RPMI7951 (cell line): Measurements from ENCODE around the gene MAD1L1. TPM values are rescaled to one million over a fixed set of nuclear protein-coding genes. Genes with fewer than 3 reads are reported as not detected.
"Not testable (repeated sequence)": the region's sequence is repeated elsewhere in the genome, so short reads cannot be mapped to it uniquely, and the experiment has no call there.

ENCODE experiments used
- DNase-seq: peaks from one replicate; pipeline ENCODE4 v3.0.0-alpha.2; 2012; ENCODE audit warnings: low read depth
- total RNA-seq: library from RNA; depleted of rRNA; stranded (reverse); fragments of >200 nt; shearing (Covaris generic); gene quantifications from 2 replicates; pipeline ENCODE4 v1.2.3, GENCODE V29; 2014

MAD1L1 gene
- total RNA-seq, 1 experiment from 2014 or later, result 133 TPM

GRCh38 chr7:1818575-1819258 lies 414.0 kb downstream of the MAD1L1 start:
- no peak for DNase-seq

GRCh38 chr7:1817061-1817712 lies 415.6 kb downstream of the MAD1L1 start:
- DNase-seq, result no peak

- DNase-seq, result not testable (repeated sequence)
These were observed 416.3 kb downstream of the MAD1L1 start for GRCh38 chr7:1816451-1816850.

- not testable (repeated sequence) for DNase-seq
These were observed 417.0 kb downstream of the MAD1L1 start for GRCh38 chr7:1815551-1816281.

DNA sequence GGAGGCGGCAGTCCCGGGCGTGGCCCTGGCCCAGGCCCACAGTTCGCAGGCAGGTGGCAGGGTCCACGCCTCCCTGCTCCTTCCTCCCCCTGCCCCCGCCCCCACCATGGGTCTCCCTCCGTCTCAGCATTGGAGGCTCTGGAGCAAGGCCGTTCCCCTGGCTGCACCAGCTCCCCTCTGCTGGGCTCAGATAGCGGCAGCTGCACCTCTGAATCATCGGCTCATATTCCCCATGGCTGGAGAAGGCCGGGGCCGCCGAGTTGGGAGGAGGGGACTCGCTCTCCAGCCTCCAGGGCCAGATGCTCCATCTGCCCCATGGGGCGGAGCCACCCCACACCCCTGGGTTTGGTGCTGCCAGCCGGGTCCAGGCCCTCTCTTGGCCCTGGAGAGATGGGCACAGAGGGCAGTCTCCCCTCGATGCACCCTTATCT lies 417.7 kb downstream of the MAD1L1 start:
- DNase-seq, result no peak

GRCh38 chr7:1814089-1814811 lies 418.5 kb downstream of the MAD1L1 start:
- DNase-seq, result no peak

GRCh38 chr7:1813394-1814088 lies 419.2 kb downstream of the MAD1L1 start:
- no peak for DNase-seq

DNA sequence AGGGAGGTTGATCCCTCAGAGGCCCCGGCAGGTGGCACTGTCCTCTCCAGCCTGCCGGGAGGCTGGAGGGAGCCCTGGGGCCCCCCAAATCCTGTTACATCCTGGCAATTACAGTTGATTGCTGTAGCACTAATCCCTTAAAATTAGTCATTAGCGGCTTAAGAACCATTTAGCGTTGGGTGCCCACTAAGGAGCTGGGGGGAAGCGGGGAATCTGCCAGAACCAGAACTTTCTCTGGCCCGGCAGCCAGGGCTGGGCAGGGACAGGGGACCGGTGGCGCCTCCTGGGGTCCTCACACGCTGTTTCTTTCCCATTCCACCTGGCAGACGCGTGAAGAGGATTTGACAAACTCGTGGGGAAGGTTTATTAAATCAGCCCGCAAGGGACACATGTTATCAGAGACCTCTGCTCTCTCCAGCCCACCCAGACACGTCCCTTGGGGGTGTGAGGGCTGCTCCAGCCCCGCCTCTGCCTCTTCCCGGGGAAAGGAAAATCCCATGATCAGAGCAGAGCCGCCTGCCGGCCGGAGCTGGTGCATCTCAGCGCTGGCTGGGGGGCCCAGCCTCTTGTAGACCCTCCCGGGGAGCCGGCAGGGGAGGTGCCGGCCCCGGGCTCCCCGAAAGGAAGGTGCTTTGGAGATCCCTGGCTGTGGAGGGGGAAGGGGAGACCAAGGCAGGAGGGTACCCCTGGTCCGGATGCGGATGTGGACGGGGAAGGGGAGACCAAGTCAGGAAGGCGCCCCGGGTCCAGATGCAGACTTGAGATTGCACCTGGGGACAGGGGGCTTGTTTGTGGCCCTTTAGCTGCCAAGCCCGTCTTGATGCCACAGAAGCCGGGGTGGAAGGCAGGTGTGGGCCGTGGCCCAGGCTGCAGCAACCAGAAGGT lies 420.0 kb downstream of the MAD1L1 start:
- DNase-seq, result no peak

- DNase-seq, result no peak
These were observed 420.8 kb downstream of the MAD1L1 start for GRCh38 chr7:1811850-1812508.

DNA sequence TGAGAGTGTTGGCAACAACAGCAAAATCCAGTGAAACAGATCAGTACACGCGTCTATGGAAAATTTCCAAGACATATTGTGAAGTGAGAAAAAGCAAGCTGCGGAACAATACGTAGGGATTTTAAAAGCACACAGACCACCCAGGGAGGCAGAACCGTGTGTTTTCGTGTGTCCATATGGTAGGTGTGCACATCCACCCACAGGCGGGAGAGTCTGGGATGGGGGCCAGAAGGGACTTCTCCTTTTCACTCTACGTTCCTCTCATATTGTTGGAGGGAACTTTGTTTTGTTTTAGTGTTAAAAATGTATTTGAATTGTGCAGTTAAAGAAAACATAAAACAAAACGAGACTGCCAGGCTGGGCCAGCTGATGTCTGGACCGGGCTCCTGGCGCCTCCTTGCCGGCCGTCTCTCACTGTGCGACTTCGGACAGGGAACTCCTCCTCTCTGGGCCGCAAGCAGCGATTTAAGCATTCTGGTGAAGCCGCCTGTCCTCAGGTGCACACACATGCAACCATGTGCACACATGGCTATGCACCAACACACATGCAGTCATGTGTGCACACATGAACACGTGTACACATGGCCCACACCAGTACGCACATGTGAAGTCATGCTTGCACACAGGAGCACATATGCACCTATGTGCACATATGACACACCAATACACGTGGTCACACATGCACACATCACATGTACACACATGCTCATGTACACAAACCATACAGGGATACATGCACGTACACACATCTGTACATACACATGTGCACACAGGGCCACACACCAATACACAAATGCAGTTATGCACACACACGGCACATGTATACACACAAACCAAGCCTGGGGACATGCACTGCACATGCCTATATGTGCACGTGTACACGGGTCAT lies 421.5 kb downstream of the MAD1L1 start:
- DNase-seq, result no peak

GRCh38 chr7:1810521-1810920 lies 422.2 kb downstream of the MAD1L1 start:
- DNase-seq, result no peak

GRCh38 chr7:1809601-1810258 lies 423.0 kb downstream of the MAD1L1 start:
- DNase-seq, result no peak

GRCh38 chr7:1809070-1809469 lies 423.7 kb downstream of the MAD1L1 start:
- no peak for DNase-seq

DNA sequence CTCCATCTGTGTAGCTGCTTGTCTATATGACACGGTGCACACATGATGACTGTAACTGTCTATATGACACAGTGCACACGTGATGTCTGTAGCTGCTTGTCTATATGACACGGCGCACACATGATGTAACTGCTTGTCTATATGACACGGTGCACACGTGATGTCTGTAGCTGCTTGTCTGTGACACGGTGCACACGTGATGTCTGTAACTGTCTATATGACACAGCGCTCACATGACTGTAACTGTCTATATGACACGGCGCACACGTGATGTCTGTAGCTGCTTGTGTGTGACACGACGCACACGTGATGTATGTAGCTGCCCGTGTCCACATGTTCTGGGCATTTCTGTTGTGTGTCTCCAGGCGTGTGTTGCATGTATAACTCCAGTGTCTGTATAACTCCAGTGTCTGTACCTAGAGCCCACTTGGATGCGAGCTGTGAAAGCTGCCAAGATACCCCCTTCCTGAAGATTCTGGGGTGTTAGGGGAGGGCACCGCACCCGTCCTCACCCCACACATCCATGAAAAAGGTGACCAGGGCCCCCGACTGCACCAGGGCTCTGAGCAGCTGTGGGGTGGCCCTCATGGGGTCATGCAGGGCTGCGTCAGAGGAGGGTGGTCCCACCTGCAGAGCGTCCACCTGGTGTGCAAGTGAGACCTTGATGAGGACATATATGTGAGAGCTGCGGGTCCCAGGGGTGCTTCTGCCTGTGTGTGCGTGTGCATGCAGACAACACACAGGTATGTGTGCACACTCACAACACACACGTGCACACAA lies 424.7 kb downstream of the MAD1L1 start:
- DNase-seq, result no peak

DNA sequence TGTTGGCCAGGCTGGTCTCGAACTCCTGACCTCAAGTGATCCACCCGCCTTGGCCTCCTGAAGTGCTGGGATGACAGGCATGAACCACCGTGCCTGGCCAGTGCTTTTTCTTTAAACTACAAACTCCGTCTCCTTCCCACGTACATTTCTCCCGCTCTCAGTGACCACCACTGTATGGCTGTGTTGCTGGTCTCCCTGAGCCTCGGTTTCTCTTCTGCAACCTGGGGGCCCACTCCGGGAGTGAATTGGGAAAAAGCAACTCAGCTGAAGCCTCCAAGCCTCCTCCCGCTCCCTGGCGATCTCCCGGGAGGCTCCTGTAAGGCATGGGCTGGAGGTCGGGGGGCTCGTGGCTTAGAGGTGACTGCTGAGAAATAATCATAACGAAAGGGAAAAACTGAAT lies 426.4 kb downstream of the MAD1L1 start:
- DNase-seq, result no peak

- DNase-seq, result no peak
These were observed 428.4 kb downstream of the MAD1L1 start for GRCh38 chr7:1804310-1804709.

- no peak for DNase-seq
These were observed 429.8 kb downstream of the MAD1L1 start for GRCh38 chr7:1802899-1803298.

DNA sequence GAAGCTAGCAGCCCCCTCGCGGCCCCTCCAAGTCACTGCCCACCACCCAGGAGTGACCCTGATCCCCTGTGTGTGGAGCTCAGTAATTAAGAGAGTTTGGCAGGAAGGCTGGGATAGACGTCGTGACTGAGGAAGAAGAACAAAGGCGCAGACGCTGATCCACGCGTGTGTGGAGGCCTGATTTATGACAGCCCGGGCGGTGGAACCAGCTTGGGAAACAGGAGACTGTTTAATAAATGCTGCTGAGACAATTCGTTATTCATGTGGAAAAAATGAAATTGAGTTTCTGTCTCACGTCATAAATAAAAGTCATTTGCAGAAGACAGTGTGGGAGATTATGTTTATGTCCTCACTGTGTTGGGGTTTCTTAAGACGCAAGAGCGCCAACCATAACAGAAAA lies 431.8 kb downstream of the MAD1L1 start:
- no peak for DNase-seq
